ENCODE data around the gene HSPA1L. TPM values are rescaled to one million over a fixed set of nuclear protein-coding genes. Genes with fewer than 3 reads are reported as not detected.

HSPA1L gene
- total and polyA plus RNA-seq, 2 donors (not counting 3 experiments of a cell fraction or from before 2014, with no cell fraction given): 0.32 to 0.77 TPM

DNA sequence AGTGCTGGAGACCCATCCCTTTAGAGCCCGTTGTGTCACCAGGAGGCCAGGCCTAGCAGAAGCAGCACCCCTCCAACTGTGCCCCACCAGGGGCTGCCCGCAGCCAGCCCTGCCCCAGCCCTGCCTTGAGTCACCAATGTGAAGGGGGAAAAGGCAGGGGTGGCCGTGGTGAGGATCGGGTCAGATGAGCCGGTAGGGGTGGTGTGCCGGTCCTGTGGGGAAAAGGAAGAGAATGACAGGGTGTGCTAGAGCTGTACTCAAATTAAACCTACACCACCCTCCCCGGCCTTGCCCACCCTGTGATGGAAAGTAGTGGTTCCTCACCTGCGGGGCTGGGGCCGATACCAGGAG is 49.5 kb downstream of the HSPA1L start:
- no peak for DNase-seq (ENCODE audit: low read depth, low spot score)
- BruUV-seq (replicated peaks): no TSS peak
- dilution Hi-C loops (cut with MboI; ENCODE audit: extremely low pct_ligation_motif_present, low sequenced_read_pairs): no loop called here
- no peak overlapping the region for H3K9ac ChIP-seq (replicated peaks; ENCODE audit: extremely low read depth, insufficient read depth, low read length)
- H4K20me1 ChIP-seq (replicated peaks; ENCODE audit: control insufficient read depth, extremely low read depth, insufficient read depth, low read length): no peaks in the 10 kb centered on the region
- no peak for FAIRE-seq
- no peaks in the 10 kb centered on the region for H3K27me3 ChIP-seq (ENCODE audit: control insufficient read depth in 2 of 2, insufficient read depth in 2 of 2, low read length in 2 of 2)
- no peak for TF ChIP-seq FOS (IDR thresholded peaks at IDR 0.05; ENCODE audit: borderline replicate concordance, insufficient read depth, low read length)
- TF ChIP-seq, protein P1, sequence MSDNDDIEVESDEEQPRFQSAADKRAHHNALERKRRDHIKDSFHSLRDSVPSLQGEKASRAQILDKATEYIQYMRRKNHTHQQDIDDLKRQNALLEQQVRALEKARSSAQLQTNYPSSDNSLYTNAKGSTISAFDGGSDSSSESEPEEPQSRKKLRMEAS (IDR thresholded peaks at IDR 0.05; ENCODE audit: insufficient read depth, insufficient read length): no peak
- TF ChIP-seq EZH2 (IDR thresholded peaks at IDR 0.05; ENCODE audit: borderline replicate concordance, low read depth, low read length, severe bottlenecking): no peak
- TF ChIP-seq MYC (IDR thresholded peaks at IDR 0.05; ENCODE audit: low read depth, low read length): no peak
- TF ChIP-seq POLR2A (IDR thresholded peaks at IDR 0.05; ENCODE audit: low read depth, low read length): no peak
- TF ChIP-seq GATA2 (IDR thresholded peaks at IDR 0.05; ENCODE audit: insufficient read depth, insufficient read length, low read depth, low read length): no peak
- TF ChIP-seq, protein P2, sequence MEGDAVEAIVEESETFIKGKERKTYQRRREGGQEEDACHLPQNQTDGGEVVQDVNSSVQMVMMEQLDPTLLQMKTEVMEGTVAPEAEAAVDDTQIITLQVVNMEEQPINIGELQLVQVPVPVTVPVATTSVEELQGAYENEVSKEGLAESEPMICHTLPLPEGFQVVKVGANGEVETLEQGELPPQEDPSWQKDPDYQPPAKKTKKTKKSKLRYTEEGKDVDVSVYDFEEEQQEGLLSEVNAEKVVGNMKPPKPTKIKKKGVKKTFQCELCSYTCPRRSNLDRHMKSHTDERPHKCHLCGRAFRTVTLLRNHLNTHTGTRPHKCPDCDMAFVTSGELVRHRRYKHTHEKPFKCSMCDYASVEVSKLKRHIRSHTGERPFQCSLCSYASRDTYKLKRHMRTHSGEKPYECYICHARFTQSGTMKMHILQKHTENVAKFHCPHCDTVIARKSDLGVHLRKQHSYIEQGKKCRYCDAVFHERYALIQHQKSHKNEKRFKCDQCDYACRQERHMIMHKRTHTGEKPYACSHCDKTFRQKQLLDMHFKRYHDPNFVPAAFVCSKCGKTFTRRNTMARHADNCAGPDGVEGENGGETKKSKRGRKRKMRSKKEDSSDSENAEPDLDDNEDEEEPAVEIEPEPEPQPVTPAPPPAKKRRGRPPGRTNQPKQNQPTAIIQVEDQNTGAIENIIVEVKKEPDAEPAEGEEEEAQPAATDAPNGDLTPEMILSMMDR (IDR thresholded peaks at IDR 0.05; ENCODE audit: extremely low read depth in 1 of 2, insufficient read depth in 1 of 2, low read depth in 1 of 2, low read length in 2 of 2): no peak
- no peak for TF ChIP-seq POLR2AphosphoS5 (IDR thresholded peaks at IDR 0.05; ENCODE audit: insufficient read depth, low read depth, low read length)
- no peak for TF ChIP-seq JUN (IDR thresholded peaks at IDR 0.05; ENCODE audit: borderline replicate concordance, insufficient read depth, insufficient read length, low read depth)
- H3K36me3 ChIP-seq (ENCODE audit: control insufficient read depth in 2 of 2, extremely low read depth in 1 of 2, insufficient read depth in 2 of 2, low read length in 2 of 2): no peaks in the 10 kb centered on the region
- no peaks in the 10 kb centered on the region for H3K9me3 ChIP-seq (replicated peaks; ENCODE audit: control insufficient read depth, insufficient read depth, low read length)
- H3K27ac ChIP-seq (ENCODE audit: insufficient read depth, low read depth, low read length): no peak overlapping the region
- no peaks in the 10 kb centered on the region for H3K9me1 ChIP-seq (replicated peaks; ENCODE audit: control insufficient read depth, extremely low read depth, insufficient read depth, low read length)
- no peaks in the 10 kb centered on the region for H3K79me2 ChIP-seq (ENCODE audit: control insufficient read depth, insufficient read depth, low read length)
- no peaks in the 10 kb centered on the region for H3K4me1 ChIP-seq (ENCODE audit: control insufficient read depth, extremely low read depth, insufficient read depth, low read length)
- CTCF ChIA-PET: interaction anchor here (1.0 to 1.7 kb wide), 3 partner anchors 9 to 36 kb away, joined by 3 to 6 read pairs (median 3); no protein-coding TSS in a partner anchor
- H3K4me3 ChIP-seq (replicated peaks in 1 of 3; ENCODE audit: insufficient read depth in 1 of 3, low read depth in 1 of 3, low read length in 3 of 3): no peak overlapping the region
- no peak overlapping the region for H2AFZ ChIP-seq (ENCODE audit: low read depth, low read length)
- intact Hi-C loops (cut with micrococcal nuclease): no loop called here
- POLR2A ChIA-PET: interaction anchor here (0.8 kb wide), 1 partner anchor 36 kb away, joined by 3 read pairs; no protein-coding TSS in a partner anchor
- no peak overlapping the region for H3K4me2 ChIP-seq (ENCODE audit: insufficient read depth, low read length)
